IMR-90 (cell line): Measurements from ENCODE around the gene SPAG9. TPM values are rescaled to one million over a fixed set of nuclear protein-coding genes. Genes with fewer than 3 reads are reported as not detected.

ENCODE experiments used
- ATAC-seq: fragments of 200-7000 bp; cut with Tn5 transposase; 2 replicates; pipeline ENCODE4 v1.9.1; 2020; ENCODE audit warnings: low read depth, mild to moderate bottlenecking, moderate library complexity
- BruUV-seq: library from RNA; stranded (reverse); fragments of 400-500 nt; replicated peaks from 2 replicates; lab custom pipeline; 2021; lab: Mats Ljungman, UMichigan
- CTCF ChIA-PET: fragments of 300-600 bp; formaldehyde crosslinking; extraction: SDS; loops from one replicate; lab custom pipeline; 2021; ENCODE audit warnings: antibody characterized with exemption; lab: Yijun Ruan, JAX
- POLR2A ChIA-PET: fragments of 300-600 bp; sonication (Branson Sonifier 250); formaldehyde crosslinking; loops from one replicate; lab custom pipeline; 2022; ENCODE audit warnings: antibody characterized with exemption; ENCODE audit not compliant: unreplicated experiment; lab: Charles Lee
- DNase-seq: peaks from one replicate; pipeline ENCODE4 v3.0.0; 2013
- H2AFZ ChIP-seq: replicated peaks from 2 replicates; pipeline ENCODE3; 2013; ENCODE audit warnings: low read length, mild to moderate bottlenecking; ENCODE audit not compliant: poor library complexity
- H2AK5ac ChIP-seq: 2 replicates; pipeline ENCODE4 v1.6.1; 2013; ENCODE audit warnings: low read depth, low read length, inconsistent platforms
- H2AK9ac ChIP-seq: replicated peaks from 2 replicates; pipeline ENCODE3; 2013; ENCODE audit warnings: mild to moderate bottlenecking, low read depth, low read length, moderate library complexity; ENCODE audit not compliant: poor library complexity
- H2BK120ac ChIP-seq: 2 replicates; pipeline ENCODE4 v1.6.1; 2013; ENCODE audit warnings: low read depth, low read length, inconsistent platforms
- H2BK15ac ChIP-seq: 3 replicates; pipeline ENCODE4 v1.6.1; 2013; ENCODE audit warnings: low read depth, low read length, inconsistent platforms
- H2BK20ac ChIP-seq: 2 replicates; pipeline ENCODE4 v1.6.1; 2013; ENCODE audit warnings: low read depth, mild to moderate bottlenecking, inconsistent platforms, low read length, moderate library complexity
- H2BK5ac ChIP-seq: 2 replicates; pipeline ENCODE4 v1.6.1; 2013; ENCODE audit warnings: mild to moderate bottlenecking, low read depth, low read length, inconsistent platforms; ENCODE audit not compliant: poor library complexity, severe bottlenecking
- H3K14ac ChIP-seq: replicated peaks from 2 replicates; pipeline ENCODE4 v1.6.1; 2013; ENCODE audit warnings: low read depth, low read length, inconsistent platforms
- H3K18ac ChIP-seq: 2 replicates; pipeline ENCODE4 v1.6.1; 2013; ENCODE audit warnings: low read depth, low read length, control low read depth
- H3K23ac ChIP-seq: 2 replicates; pipeline ENCODE4 v1.6.1; 2013; ENCODE audit warnings: low read depth, low read length, inconsistent platforms
- H3K27ac ChIP-seq: 2 replicates; pipeline ENCODE4 v1.5.1; 2013; ENCODE audit warnings: mild to moderate bottlenecking, control low read depth, low read length; ENCODE audit not compliant: insufficient read depth
- H3K27me3 ChIP-seq: 2 replicates; pipeline ENCODE4 v1.6.1; 2013; ENCODE audit warnings: low read length; ENCODE audit not compliant: control insufficient read depth, insufficient read depth
- H3K36me3 ChIP-seq: 2 replicates; pipeline ENCODE4 v1.6.1; 2013; ENCODE audit warnings: low read length, mixed read lengths; ENCODE audit not compliant: control insufficient read depth, insufficient read depth
- H3K4ac ChIP-seq: 2 replicates; pipeline ENCODE4 v1.6.1; 2013; ENCODE audit warnings: low read depth, low read length, inconsistent platforms
- H3K4me1 ChIP-seq: 2 replicates; pipeline ENCODE4 v1.6.1; 2013; ENCODE audit warnings: low read length, mixed read lengths; ENCODE audit not compliant: control insufficient read depth, insufficient read depth
- H3K4me2 ChIP-seq: 2 replicates; pipeline ENCODE4 v1.6.1; 2013; ENCODE audit warnings: low read depth, mild to moderate bottlenecking, control low read depth, low read length, moderate library complexity
- H3K4me3 ChIP-seq: 2 replicates; pipeline ENCODE4 v1.5.1; 2013; ENCODE audit warnings: low read depth, mild to moderate bottlenecking, control low read depth, low read length, moderate library complexity; ENCODE audit not compliant: insufficient read depth
- H3K56ac ChIP-seq: 2 replicates; pipeline ENCODE4 v1.6.1; 2013; ENCODE audit warnings: low read length, inconsistent platforms; ENCODE audit not compliant: insufficient read depth; ENCODE audit errors: extremely low read depth
- H3K79me1 ChIP-seq, 2 experiments: 2 replicates each; pipeline ENCODE4 v1.6.1; 2013; ENCODE audit warnings: low read length in 2 of 2, inconsistent platforms in 1 of 2, low read depth in 1 of 2
- H3K9ac ChIP-seq: 2 replicates; pipeline ENCODE4 v1.6.1; 2013; ENCODE audit warnings: low read depth, low read length, control low read depth
- H3K9me1 ChIP-seq: 2 replicates; pipeline ENCODE4 v1.6.1; 2013; ENCODE audit warnings: low read length, inconsistent platforms; ENCODE audit not compliant: insufficient read depth
- H3K9me3 ChIP-seq: 2 replicates; pipeline ENCODE4 v1.6.1; 2013; ENCODE audit warnings: low read length; ENCODE audit not compliant: control insufficient read depth, insufficient read depth
- H4K20me1 ChIP-seq: 2 replicates; pipeline ENCODE4 v1.6.1; 2013; ENCODE audit warnings: low read length, inconsistent platforms; ENCODE audit not compliant: insufficient read depth
- H4K5ac ChIP-seq: 2 replicates; pipeline ENCODE4 v1.6.1; 2013; ENCODE audit warnings: mild to moderate bottlenecking, low read depth, low read length, control low read depth
- H4K8ac ChIP-seq, 2 experiments: 2 replicates each; pipeline ENCODE4 v1.6.1; 2013; ENCODE audit warnings: low read depth in 2 of 2, low read length in 2 of 2, control low read depth in 1 of 2, inconsistent platforms in 1 of 2
- H4K91ac ChIP-seq: 2 replicates; pipeline ENCODE4 v1.6.1; 2013; ENCODE audit warnings: low read depth, low read length, inconsistent platforms; ENCODE audit not compliant: insufficient read depth
- BHLHE40 ChIP-seq: fragments of 150-350 bp; IDR thresholded peaks from 2 replicates; pipeline ENCODE4 v1.6.1; 2016; ENCODE audit warnings: mild to moderate bottlenecking, low read depth, low read length
- CEBPB ChIP-seq: IDR thresholded peaks from 2 replicates; pipeline ENCODE4 v1.6.1; 2012; ENCODE audit warnings: low read depth, low read length, improper control_type of control experiment
- CHD1 ChIP-seq: IDR thresholded peaks from 2 replicates; pipeline ENCODE4 v1.6.1; 2012; ENCODE audit warnings: low read depth, low read length, improper control_type of control experiment
- ELK1 ChIP-seq: fragments of 150-350 bp; IDR thresholded peaks from 2 replicates; pipeline ENCODE4 v1.6.1; 2016; ENCODE audit warnings: low read depth, mild to moderate bottlenecking, low read length, moderate library complexity, borderline replicate concordance
- FOS ChIP-seq: fragments of 150-350 bp; IDR thresholded peaks from 2 replicates; pipeline ENCODE4 v1.6.1; 2016; ENCODE audit warnings: low read depth, low read length
- MAFK ChIP-seq: IDR thresholded peaks from 2 replicates; pipeline ENCODE4 v1.6.1; 2012; ENCODE audit warnings: low read depth, low read length, improper control_type of control experiment
- MAZ ChIP-seq: IDR thresholded peaks from 2 replicates; pipeline ENCODE4 v1.6.1; 2012; ENCODE audit warnings: low read depth, mild to moderate bottlenecking, low read length, improper control_type of control experiment, moderate library complexity, borderline replicate concordance
- MXI1 ChIP-seq: IDR thresholded peaks from 2 replicates; pipeline ENCODE4 v1.6.1; 2012; ENCODE audit warnings: low read depth, mild to moderate bottlenecking, low read length, moderate library complexity, borderline replicate concordance
- NFE2L2 ChIP-seq: fragments of 150-350 bp; IDR thresholded peaks from 2 replicates; pipeline ENCODE4 v1.6.1; 2016; ENCODE audit warnings: low read depth, mild to moderate bottlenecking, low read length
- POLR2A ChIP-seq: IDR thresholded peaks from 2 replicates; pipeline ENCODE4 v1.6.1; 2012; ENCODE audit warnings: mild to moderate bottlenecking, low read depth, low read length
- RAD21 ChIP-seq: IDR thresholded peaks from 2 replicates; pipeline ENCODE4 v1.6.1; 2012; ENCODE audit warnings: low read length, improper control_type of control experiment
- RCOR1 ChIP-seq: IDR thresholded peaks from 2 replicates; pipeline ENCODE4 v1.6.1; 2012; ENCODE audit warnings: mild to moderate bottlenecking, low read length, improper control_type of control experiment; ENCODE audit not compliant: insufficient replicate concordance
- RFX5 ChIP-seq: IDR thresholded peaks from 2 replicates; pipeline ENCODE4 v1.8.0; 2012; ENCODE audit warnings: low read depth, mild to moderate bottlenecking, low read length, moderate library complexity
- SMC3 ChIP-seq: fragments of 150-350 bp; IDR thresholded peaks from 2 replicates; pipeline ENCODE4 v1.6.1; 2016; ENCODE audit warnings: low read depth, mild to moderate bottlenecking, antibody characterized with exemption, low read length, moderate library complexity
- WGBS, 2 experiments: methylation state at CpG; one replicate each; pipeline versions ENCODE4 v1.1.5 to v1.1.7; 2013; ENCODE audit warnings: missing lambda C conversion rate in 2 of 2; ENCODE audit not compliant: insufficient read length in 1 of 2; ENCODE audit errors: extremely low coverage in 2 of 2; 5-methylcytosine and 5-hydroxymethylcytosine counted together
- dilution Hi-C: fragments of 300-500 bp; cut with HindIII; formaldehyde crosslinking; loops from one replicate; pipeline ENCODE4 v1.14.3; 2018; ENCODE audit warnings: low sequenced_read_pairs; ENCODE audit not compliant: unreplicated experiment
- in situ Hi-C: fragments of 300-500 bp; cut with MboI; formaldehyde crosslinking; loops from 3 replicates; pipeline ENCODE4 v1.14.3; 2019; ENCODE audit warnings: low sequenced_read_pairs, inconsistent platforms, mixed read lengths
- intact Hi-C: fragments of 100-400 bp; cut with micrococcal nuclease; formaldehyde crosslinking; loops from 2 replicates; pipeline ENCODE4 v1.10.0; 2022
- polyA plus RNA-seq, 3 experiments: library from polyadenylated mRNA; depleted of rRNA; stranded (reverse); fragments of >200 nt; gene quantifications; 2 replicates each; pipeline ENCODE4 v1.2.3, GENCODE V29; 2012; ENCODE audit warnings: low replicate concordance in 1 of 3
- total RNA-seq: library from RNA; depleted of rRNA; stranded (reverse); fragments of >200 nt; gene quantifications from 2 replicates; pipeline ENCODE4 v1.2.3, GENCODE V29; 2012
- TF ChIP-seq, protein P1 (sequence below): conservative IDR thresholded peaks from 2 replicates; pipeline ENCODE4 v1.5.1; 2012; ENCODE audit warnings: mild to moderate bottlenecking, low read depth, low read length, improper control_type of control experiment

Gene SPAG9
- total and polyA plus RNA-seq, 2 of the 4 experiments (the other 2 are of a cell fraction): 26.7 to 75.5 TPM

DNA sequence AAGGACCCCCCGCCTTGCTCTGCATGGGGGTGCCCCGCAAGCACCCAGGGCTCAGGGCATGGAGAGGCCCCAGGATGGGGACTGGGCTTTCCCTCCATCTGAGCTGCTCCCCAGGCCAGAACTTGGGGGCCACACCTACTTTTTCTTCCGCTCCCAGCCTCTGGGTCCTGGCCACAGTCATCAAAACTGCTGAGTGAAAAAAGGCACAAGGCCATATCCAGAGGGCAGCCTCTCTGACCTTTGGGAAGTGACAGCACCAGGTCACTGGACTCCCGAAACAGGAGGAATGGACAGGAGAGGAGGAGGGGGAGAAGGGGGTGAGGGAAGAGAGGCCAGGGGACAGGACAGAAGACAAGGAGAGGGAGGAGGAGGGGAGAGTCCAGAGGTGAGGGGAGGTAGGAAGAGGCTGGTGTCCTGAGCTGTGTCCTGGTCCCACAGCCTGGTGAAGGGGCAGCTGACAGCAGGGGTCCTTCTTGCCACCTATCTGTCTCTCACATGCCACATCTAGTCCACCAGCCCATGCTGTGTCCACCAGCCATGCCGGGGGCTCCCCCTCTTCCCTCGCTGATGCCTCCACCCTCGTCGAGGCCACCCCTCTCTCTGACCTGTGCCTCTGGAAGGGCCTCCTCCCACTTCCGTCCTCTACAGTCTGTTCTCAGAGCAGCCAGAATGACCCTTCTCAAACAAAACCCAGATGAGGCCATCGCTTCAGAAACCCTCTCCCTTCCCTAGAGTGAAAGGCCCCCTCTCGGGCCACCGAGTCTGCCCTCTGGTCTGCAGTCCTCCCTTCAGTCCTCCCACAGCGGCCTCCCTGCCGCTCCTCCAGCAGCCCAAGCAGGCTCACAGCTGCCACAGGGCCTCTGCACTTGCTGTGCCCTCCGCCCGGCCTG lies 180.6 kb downstream of the SPAG9 start:
- no peak overlapping the region for H3K4ac ChIP-seq
- H3K14ac ChIP-seq: no peak overlapping the region
- H3K9me1 ChIP-seq: no peaks in the 10 kb centered on the region; the same call in 1 of the 2 replicates
- peaks cover 4% of the 10 kb centered on the region for H3K4me1 ChIP-seq
- H4K5ac ChIP-seq: no peak overlapping the region
- ChIA-PET POLR2A (no interaction called here), CTCF (no interaction called here)
- dilution Hi-C loops: no loop called here
- in situ Hi-C loops: no loop called here
- no peak overlapping the region for H3K4me3 ChIP-seq
- H3K79me1 ChIP-seq: no peaks in the 10 kb centered on the region
- no peaks in the 10 kb centered on the region for H4K20me1 ChIP-seq
- 79% methylated on average over 13 of the region's 16 CpGs; no CpG with 5 or more reads in 1 of the 2 experiments for WGBS, 2 experiments
- H2BK5ac ChIP-seq: no peak overlapping the region
- no peak overlapping the region for H3K4me2 ChIP-seq
- no peak overlapping the region for H3K9ac ChIP-seq
- H2AFZ ChIP-seq: peak overlapping the region; percentile 7
- no peak overlapping the region for H2BK20ac ChIP-seq
- H3K56ac ChIP-seq: no peak overlapping the region; the same call in 1 of the 2 replicates
- no peak overlapping the region for H3K23ac ChIP-seq
- no peaks in the 10 kb centered on the region for H3K9me3 ChIP-seq
- TF ChIP-seq RFX5: no peak
- TF ChIP-seq MXI1: no peak
- no peak for TF ChIP-seq RAD21
- TF ChIP-seq CEBPB: no peak
- TF ChIP-seq, protein P1, sequence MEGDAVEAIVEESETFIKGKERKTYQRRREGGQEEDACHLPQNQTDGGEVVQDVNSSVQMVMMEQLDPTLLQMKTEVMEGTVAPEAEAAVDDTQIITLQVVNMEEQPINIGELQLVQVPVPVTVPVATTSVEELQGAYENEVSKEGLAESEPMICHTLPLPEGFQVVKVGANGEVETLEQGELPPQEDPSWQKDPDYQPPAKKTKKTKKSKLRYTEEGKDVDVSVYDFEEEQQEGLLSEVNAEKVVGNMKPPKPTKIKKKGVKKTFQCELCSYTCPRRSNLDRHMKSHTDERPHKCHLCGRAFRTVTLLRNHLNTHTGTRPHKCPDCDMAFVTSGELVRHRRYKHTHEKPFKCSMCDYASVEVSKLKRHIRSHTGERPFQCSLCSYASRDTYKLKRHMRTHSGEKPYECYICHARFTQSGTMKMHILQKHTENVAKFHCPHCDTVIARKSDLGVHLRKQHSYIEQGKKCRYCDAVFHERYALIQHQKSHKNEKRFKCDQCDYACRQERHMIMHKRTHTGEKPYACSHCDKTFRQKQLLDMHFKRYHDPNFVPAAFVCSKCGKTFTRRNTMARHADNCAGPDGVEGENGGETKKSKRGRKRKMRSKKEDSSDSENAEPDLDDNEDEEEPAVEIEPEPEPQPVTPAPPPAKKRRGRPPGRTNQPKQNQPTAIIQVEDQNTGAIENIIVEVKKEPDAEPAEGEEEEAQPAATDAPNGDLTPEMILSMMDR: no peak
- TF ChIP-seq BHLHE40: no peak
- no peak for TF ChIP-seq RCOR1
- no peak for TF ChIP-seq ELK1
- no peak for TF ChIP-seq MAZ
- no peak for TF ChIP-seq SMC3
- TF ChIP-seq FOS: no peak
- no peak for TF ChIP-seq NFE2L2
- TF ChIP-seq POLR2A: no peak
- no peak for TF ChIP-seq MAFK
- no peak for TF ChIP-seq CHD1
- intact Hi-C loops: no loop called here
- no peak overlapping the region for H2BK120ac ChIP-seq
- no peak overlapping the region for H2BK15ac ChIP-seq
- BruUV-seq: no TSS peak
- H2AK5ac ChIP-seq: no peak overlapping the region
- no peaks in the 10 kb centered on the region for H3K27me3 ChIP-seq
- ATAC-seq (no peak), DNase-seq (no peak)
- H3K36me3 ChIP-seq: no peaks in the 10 kb centered on the region
- H3K18ac ChIP-seq: no peak overlapping the region
- H2AK9ac ChIP-seq: peak overlapping the region; percentile 5
- H4K91ac ChIP-seq: no peak overlapping the region
- H3K27ac ChIP-seq: no peak overlapping the region
- H4K8ac ChIP-seq: no peak overlapping the region
